Karpas-422 (cell line): ENCODE data around the gene HEXIM1. TPM values are rescaled to one million over a fixed set of nuclear protein-coding genes. Genes with fewer than 3 reads are reported as not detected.

Source experiments
- DNase-seq: peaks from one replicate; pipeline ENCODE4 v3.0.0-alpha.2; 2015
- H2AFZ ChIP-seq: fragments of 200-600 bp; sonication (generic); 2 replicates; pipeline ENCODE4 v1.6.1; 2014; ENCODE audit warnings: antibody characterized with exemption, low read length, mixed read lengths
- H3K27ac ChIP-seq: fragments of 200-600 bp; sonication (generic); 2 replicates; pipeline ENCODE4 v1.5.1; 2014; ENCODE audit warnings: mild to moderate bottlenecking, low read length, moderate library complexity
- H3K27me3 ChIP-seq: fragments of 200-600 bp; sonication (generic); 2 replicates; pipeline ENCODE4 v1.6.1; 2014; ENCODE audit warnings: low read length, mixed read lengths
- H3K36me3 ChIP-seq: fragments of 200-600 bp; sonication (generic); 2 replicates; pipeline ENCODE4 v1.6.1; 2014; ENCODE audit warnings: low read length, mixed read lengths; ENCODE audit not compliant: insufficient read depth
- H3K4me1 ChIP-seq: fragments of 200-600 bp; sonication (generic); 2 replicates; pipeline ENCODE4 v1.6.1; 2014; ENCODE audit warnings: mild to moderate bottlenecking, low read length, mixed read lengths
- H3K4me2 ChIP-seq: fragments of 200-600 bp; sonication (generic); 2 replicates; pipeline ENCODE4 v1.6.1; 2014; ENCODE audit warnings: low read length, low read depth, mild to moderate bottlenecking; ENCODE audit not compliant: poor library complexity, severe bottlenecking
- H3K4me3 ChIP-seq: fragments of 200-600 bp; sonication (generic); 2 replicates; pipeline ENCODE4 v1.5.1; 2014; ENCODE audit warnings: mild to moderate bottlenecking, antibody characterized with exemption, low read length, mixed read lengths
- H3K79me2 ChIP-seq: fragments of 200-600 bp; sonication (generic); 2 replicates; pipeline ENCODE4 v1.6.1; 2014; ENCODE audit warnings: mild to moderate bottlenecking, low read length, mixed read lengths
- H3K9ac ChIP-seq: fragments of 200-600 bp; sonication (generic); 2 replicates; pipeline ENCODE4 v1.6.0; 2014; ENCODE audit warnings: low read length
- H3K9me2 ChIP-seq: fragments of 200-600 bp; sonication (generic), shearing (Covaris generic); replicated peaks from 2 replicates; pipeline ENCODE4 v1.6.0; 2014; ENCODE audit warnings: mild to moderate bottlenecking, low read length, moderate library complexity; ENCODE audit not compliant: insufficient read depth
- H3K9me3 ChIP-seq: fragments of 300-700, 200-600 bp; sonication (generic); 2 replicates; pipeline ENCODE4 v1.6.1; 2014; ENCODE audit warnings: low read length, mixed read lengths
- H4K20me1 ChIP-seq: fragments of 200-600 bp; sonication (generic); 2 replicates; pipeline ENCODE4 v1.6.1; 2014; ENCODE audit warnings: mild to moderate bottlenecking, antibody characterized with exemption, low read length, low read depth; ENCODE audit not compliant: insufficient read depth
- small RNA-seq: library from RNA; depleted of rRNA; stranded (forward); fragments of <200 nt; gene quantifications from one replicate; pipeline ENCODE3, GENCODE V24; 2014
- total RNA-seq: library from RNA; depleted of rRNA; stranded (reverse); fragments of >200 nt; shearing (Covaris generic); gene quantifications from 2 replicates; pipeline ENCODE4 v1.2.3, GENCODE V29; 2014; ENCODE audit warnings: low replicate concordance; rRNA removed

Gene HEXIM1
- total RNA-seq, 1 experiment from 2014 or later = 3.5 TPM

DNA sequence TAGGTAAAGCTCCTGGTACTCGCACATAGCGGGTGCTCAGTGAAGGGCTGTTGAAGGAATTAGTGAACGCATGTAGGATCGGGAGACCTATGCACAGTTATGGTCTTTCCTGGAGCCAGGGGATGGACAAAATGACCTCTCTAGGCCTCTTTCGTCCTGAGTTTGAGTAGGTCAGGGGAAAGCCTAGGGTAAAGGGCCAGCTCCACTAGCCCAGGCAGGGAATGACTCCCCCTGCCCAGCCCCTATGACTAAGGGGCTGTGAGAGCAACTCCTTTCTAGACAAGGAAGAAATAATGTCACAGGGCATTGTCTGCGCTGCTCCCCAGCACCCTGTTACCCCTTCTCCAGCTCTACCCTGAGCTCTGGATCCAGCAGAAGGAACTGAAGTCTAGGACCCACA is 48.8 kb downstream of the HEXIM1 start:
- peaks cover 3% of the 10 kb centered on the region; the same call in 1 of the 2 replicates for H3K4me1 ChIP-seq
- no peaks in the 10 kb centered on the region for H3K27me3 ChIP-seq
- H3K4me3 ChIP-seq = no peak overlapping the region
- no peaks in the 10 kb centered on the region for H3K36me3 ChIP-seq
- no peak for DNase-seq
- no peaks in the 10 kb centered on the region for H4K20me1 ChIP-seq
- no peak overlapping the region for H3K27ac ChIP-seq
- no peaks in the 10 kb centered on the region for H3K9me2 ChIP-seq
- no peak overlapping the region for H3K4me2 ChIP-seq
- H2AFZ ChIP-seq = no peak overlapping the region
- no peaks in the 10 kb centered on the region for H3K9me3 ChIP-seq
- no peaks in the 10 kb centered on the region for H3K79me2 ChIP-seq
- H3K9ac ChIP-seq = no peak overlapping the region

DNA sequence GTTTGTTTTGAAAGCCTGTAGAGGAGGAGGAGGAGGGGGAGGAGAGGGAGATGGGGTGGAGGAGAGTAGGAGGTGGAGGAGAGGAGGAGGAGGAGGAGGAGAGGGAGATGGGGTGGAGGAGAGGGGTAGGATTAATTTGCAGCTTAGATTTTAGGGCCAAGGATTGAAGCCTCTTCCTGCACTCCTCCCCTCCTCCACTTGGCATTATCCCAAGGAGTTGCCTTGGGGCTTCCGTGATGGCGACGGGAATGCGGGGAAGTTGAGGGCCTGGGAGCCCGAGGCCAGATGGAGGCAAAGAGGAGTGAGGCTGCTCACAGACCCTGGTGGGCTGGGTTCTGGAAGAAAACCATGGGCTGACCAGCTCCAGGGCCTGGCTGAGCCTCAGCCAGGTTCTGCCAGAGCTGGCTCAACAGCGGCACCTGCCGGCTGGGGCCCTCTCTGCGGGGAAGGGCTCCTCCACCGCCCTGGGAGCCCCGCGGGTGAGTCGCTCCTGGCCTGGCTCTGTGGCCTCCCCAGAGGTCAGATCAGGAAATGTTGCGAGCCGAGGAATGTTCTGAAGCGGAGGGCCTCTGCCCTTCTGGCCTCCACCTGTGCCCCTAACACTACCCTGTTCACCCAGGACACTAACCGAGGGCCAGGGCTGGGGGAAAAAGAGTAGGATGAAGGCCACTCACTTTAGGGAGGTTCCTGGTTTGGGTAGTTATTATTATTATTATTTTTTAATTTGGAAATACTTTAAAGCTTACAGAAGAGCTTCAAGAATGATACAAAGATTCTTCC is 49.5 kb downstream of the HEXIM1 start:
- Histone ChIP-seq H3K27me3 (no peaks in the 10 kb centered on the region), H3K4me1 (peaks cover 2% of the 10 kb centered on the region; the same call in 1 of the 2 replicates), H3K79me2 (no peaks in the 10 kb centered on the region), H3K4me2 (no peak overlapping the region), H3K27ac (no peak overlapping the region), H2AFZ (no peak overlapping the region), H3K9me2 (no peaks in the 10 kb centered on the region), H3K36me3 (no peaks in the 10 kb centered on the region), H3K9ac (no peak overlapping the region), H3K9me3 (no peaks in the 10 kb centered on the region), H3K4me3 (no peak overlapping the region), H4K20me1 (no peaks in the 10 kb centered on the region)
- DNase-seq = peak; percentile 94

DNA sequence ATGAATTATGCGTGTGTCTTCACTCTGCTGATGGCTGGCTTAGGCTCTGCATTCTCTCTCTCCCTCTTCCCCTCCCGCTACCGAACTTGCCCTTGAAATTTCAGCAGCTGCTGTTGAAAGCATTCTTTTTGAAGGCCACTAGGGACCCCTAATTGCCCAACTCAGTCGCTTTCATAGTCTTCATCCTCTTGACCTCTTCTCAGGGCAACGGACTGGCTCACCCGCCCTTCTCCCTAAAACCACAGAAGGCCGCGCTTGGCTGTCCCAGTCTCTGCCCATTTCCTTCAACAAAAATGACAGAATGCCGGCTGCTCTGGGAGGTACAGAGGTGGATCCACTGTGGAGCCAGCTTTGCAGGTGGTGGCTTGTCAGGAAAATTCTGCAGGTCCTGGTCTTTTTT is 52.4 kb downstream of the HEXIM1 start:
- Histone ChIP-seq H3K27ac (no peak overlapping the region), H3K9ac (no peak overlapping the region), H3K4me1 (peaks cover 2% of the 10 kb centered on the region; the same call in 1 of the 2 replicates), H2AFZ (no peak overlapping the region), H4K20me1 (no peaks in the 10 kb centered on the region), H3K79me2 (no peaks in the 10 kb centered on the region), H3K36me3 (no peaks in the 10 kb centered on the region), H3K9me2 (no peaks in the 10 kb centered on the region), H3K27me3 (no peaks in the 10 kb centered on the region), H3K4me2 (no peak overlapping the region), H3K4me3 (no peak overlapping the region), H3K9me3 (no peaks in the 10 kb centered on the region)
- no peak for DNase-seq

DNA sequence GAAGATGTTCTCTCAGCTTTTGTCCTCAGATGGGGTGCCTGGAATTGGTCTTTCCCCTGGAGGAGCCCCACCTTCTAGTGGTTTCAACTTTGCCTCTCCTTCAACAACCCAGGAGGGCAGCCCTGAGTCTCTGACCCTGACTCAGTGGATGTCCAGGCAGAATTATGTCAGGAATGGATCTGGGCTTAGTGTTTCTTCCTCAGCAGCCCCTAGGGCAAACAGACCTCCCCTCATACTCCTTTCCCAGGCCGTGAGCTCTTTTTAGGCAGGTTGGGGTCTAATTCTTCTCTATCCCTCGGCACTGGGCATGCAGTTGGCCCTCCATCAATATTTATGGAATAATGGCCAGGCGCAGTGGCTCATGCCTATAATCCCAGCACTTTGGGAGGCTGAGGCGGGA is 53.2 kb downstream of the HEXIM1 start:
- Histone ChIP-seq H3K4me1 (peaks cover 2% of the 10 kb centered on the region; the same call in 1 of the 2 replicates), H3K4me3 (no peak overlapping the region), H4K20me1 (no peaks in the 10 kb centered on the region), H3K27ac (no peak overlapping the region), H2AFZ (no peak overlapping the region), H3K9me3 (no peaks in the 10 kb centered on the region), H3K36me3 (no peaks in the 10 kb centered on the region), H3K27me3 (no peaks in the 10 kb centered on the region), H3K4me2 (no peak overlapping the region), H3K79me2 (no peaks in the 10 kb centered on the region), H3K9ac (no peak overlapping the region), H3K9me2 (no peaks in the 10 kb centered on the region)
- no peak for DNase-seq

Small RNAs within 50 kb of the gene (small RNA-seq; reads per million reads assigned to genes)
- not detected for gene MIR6784

Other genes starting within 250 kb of the HEXIM1 start
- gene EFTUD2, start 249.0 kb upstream of the HEXIM1 start, total RNA-seq = 80.2 and 97.5 TPM in 2 replicates
- not detected in 2 replicates for gene GFAP, start 233.0 kb upstream of the HEXIM1 start, total RNA-seq
- 8.5 and 11.8 TPM in 2 replicates for gene KIF18B, start 200.7 kb upstream of the HEXIM1 start, total RNA-seq
- gene C1QL1, start 180.2 kb upstream of the HEXIM1 start, total RNA-seq = not detected in 2 replicates
- gene DCAKD, start 96.8 kb upstream of the HEXIM1 start, total RNA-seq = 29.4 and 29.8 TPM in 2 replicates
- gene NMT1, start 87.2 kb upstream of the HEXIM1 start, total RNA-seq = 48.5 and 53.2 TPM in 2 replicates
- gene PLCD3, start 16.0 kb upstream of the HEXIM1 start, total RNA-seq = 0.45 TPM in 1 of 2 replicates, not detected in the other
- gene ACBD4, start 12.8 kb upstream of the HEXIM1 start, total RNA-seq = 11.4 and 13.4 TPM in 2 replicates
- gene HEXIM2, start 13.4 kb downstream of the HEXIM1 start, total RNA-seq = 1.4 and 14.3 TPM in 2 replicates
- not detected in 2 replicates for gene FMNL1, start 73.4 kb downstream of the HEXIM1 start, total RNA-seq
- not detected in 2 replicates for gene SPATA32, start 113.6 kb downstream of the HEXIM1 start, total RNA-seq
- 7.6 and 12.0 TPM in 2 replicates for gene MAP3K14, start 168.5 kb downstream of the HEXIM1 start, total RNA-seq